HG02678 (cell line): ENCODE results near the gene IFNL3.
"Not testable (repeated sequence)": the region's sequence is repeated elsewhere in the genome, so short reads cannot be mapped to it uniquely, and the experiment has no call there.

Experiments
- ATAC-seq: cut with Tn5 transposase; IDR thresholded peaks from one replicate; pipeline ENCODE4 v1.9.1; 2021; ENCODE audit warnings: mild to moderate bottlenecking, moderate library complexity; ENCODE audit not compliant: unreplicated experiment

Gene IFNL3

DNA sequence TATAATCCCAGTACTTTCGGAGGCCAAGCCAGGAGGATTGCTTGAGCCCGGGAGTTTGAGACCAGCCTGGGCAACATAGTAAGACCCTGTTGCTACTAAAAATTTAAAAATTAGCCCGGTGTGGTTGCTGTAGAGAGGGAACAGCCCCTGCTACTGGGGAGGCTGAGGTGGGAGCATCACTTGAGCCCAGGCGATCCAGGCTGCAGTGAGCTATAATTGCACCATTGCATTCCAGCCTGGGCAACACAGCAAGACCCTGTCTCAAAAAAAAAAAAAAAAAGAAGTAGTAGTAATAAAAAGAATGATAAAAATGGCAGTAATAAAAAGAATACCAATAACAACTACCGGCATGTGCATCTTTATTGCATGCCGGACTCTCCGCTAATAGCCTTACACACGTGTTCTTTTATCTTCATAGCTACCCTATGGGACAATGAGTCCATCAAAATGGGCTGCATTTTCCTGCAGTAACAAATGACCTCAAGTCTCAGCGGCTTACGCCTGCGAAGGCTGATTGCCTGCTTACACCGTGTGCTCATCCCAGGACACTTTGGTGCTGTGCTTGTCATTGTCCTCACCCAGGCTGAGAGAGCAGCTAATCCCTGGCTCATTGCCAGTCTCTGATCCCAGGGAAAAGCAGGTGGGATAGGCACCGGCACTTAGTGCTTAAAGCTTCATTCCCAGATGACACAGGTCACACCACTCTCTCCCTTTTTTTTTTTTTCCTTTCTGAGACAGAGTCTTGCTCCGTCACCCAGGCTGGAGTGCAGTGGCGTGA lies 26.4 kb downstream of the IFNL3 start:
- no peak for ATAC-seq

DNA sequence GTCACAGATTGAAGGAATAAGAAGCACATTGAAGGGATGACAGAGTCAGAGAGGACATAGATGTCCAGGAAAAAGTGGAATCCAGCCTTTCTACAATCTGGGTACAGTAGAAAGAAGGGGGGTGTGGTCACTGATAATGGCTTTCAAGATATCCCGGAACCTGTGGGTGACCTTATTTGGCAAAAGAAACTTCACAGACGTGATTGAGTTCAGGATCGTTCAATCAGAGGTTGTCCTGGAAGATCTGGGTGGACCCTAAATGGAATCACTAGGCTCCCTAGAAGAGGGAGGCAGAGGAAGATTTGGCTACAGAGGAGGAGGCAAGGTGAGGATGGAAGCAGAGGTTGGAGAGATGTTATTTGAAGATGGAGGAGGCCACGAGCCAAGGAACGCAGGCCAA lies 27.7 kb downstream of the IFNL3 start:
- ATAC-seq, result no peak

GRCh38 chr19:39215323-39215722 lies 29.5 kb downstream of the IFNL3 start:
- not testable (repeated sequence) for ATAC-seq

GRCh38 chr19:39212375-39212742 lies 32.4 kb downstream of the IFNL3 start:
- ATAC-seq, result no peak

- ATAC-seq, result no peak
Measured at GRCh38 chr19:39211731-39212374, 33.0 kb downstream of the IFNL3 start.

- ATAC-seq, result no peak
Measured at GRCh38 chr19:39209196-39209595, 35.6 kb downstream of the IFNL3 start.

- no peak for ATAC-seq
Measured at GRCh38 chr19:39208175-39208795, 36.5 kb downstream of the IFNL3 start.

- no peak for ATAC-seq
Measured at GRCh38 chr19:39207293-39207836, 37.4 kb downstream of the IFNL3 start.

DNA sequence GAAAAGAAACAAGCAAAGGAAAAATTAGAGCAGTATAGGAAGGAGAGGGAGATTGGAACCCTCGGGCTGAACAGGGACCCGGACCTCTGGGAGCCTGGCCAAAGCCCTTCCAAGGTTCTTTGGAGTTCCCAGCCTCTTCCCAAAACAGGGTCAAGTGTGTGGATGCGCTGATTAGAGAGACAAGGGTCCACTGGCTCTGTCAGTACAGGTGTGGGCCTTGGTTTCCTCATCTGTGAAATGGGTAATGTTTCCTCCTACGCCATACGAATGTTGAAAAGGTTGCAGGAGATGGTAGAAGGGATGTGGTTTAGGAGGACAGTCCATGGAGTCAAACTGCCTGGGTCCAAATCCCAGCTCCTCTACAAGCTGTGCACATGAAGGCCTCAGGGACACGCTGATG lies 38.7 kb downstream of the IFNL3 start:
- ATAC-seq, result no peak

DNA sequence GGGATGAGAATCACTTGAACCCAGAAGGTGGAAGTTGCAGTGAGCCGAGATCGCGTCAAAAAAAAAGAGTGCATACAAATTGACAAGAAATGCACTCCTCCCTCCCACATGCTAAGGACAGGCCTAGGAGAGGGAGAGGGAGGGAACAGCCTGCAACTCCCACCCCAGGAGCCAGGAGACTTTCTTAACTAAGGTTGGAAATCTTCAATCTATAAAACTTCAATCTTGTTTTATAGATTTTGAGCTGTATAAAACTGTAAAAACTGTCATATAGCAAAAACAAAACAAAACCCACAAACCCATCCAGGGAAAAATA lies 39.4 kb downstream of the IFNL3 start:
- ATAC-seq, result no peak

DNA sequence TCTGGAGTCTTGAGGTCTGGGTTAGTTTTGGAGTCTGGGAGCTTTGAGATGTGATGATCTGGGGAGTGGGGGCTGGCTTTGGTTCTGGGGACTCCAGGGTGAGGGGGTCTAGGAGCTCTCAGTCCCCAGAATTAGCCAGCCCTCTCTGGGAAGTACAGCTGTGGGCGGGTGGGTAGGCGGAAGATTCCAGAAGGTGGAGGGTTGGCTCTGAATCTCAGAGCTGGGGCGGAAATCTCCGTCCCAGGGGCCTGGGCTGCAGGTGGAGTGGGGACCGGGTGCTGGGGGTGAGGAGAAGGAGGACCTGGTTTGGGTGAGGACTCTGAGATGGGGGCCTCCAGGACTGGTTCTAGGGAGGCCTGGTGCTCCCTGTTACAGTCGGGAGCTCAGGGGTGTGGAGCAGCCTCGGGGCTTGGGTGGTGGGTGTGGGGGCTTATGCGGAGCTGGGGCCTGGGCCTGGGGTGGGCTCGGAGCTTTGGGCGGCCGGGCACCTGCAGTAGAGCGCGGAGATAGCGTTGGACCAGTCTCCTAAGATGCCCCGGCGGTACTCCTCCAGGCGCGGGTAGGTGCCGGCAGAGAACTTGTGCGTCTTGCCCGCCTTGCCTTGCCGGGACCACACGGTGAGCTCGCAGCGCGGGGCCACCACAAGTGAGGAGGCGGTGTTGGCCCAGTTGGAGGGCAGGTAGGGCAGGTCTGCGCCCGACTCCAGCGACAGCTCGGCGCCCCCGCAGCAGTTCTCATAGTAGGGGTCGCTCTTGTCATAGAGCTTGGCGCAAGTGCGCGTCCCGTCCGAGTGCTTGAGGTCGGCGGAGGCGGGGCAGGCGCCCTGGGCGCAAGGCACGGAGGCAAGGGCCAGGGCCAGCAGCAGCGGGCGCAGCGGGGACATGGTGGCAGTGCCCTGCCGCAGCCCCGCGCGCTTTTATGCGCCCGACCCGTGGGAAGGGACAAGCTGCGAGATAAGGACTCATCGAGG lies 41.1 kb downstream of the IFNL3 start, which contains the start of gene SYCN:
Gene SYCN (minus strand): TSS at position 892 of the 970 bp plus-strand sequence. CDS start 9 bp downstream, at position 883.
- no peak for ATAC-seq

DNA sequence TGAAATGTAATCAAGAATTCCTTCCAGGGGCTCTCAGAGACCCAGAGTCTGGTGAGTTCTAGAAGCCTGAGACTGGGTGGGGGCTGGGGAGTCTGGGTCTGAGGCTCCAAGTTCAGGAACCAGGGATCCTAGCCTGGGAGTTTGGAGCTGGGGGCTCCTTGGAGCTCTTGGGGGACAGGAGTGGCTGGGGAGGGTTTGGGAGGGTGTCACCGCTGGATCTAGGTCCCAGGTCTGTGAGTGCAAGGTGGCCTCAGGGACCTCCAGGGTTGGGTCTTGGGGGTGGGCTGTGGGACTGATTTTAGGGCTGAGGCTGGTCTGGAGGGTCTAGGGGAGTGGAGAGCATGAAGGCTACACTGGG lies 41.8 kb downstream of the IFNL3 start:
- no peak for ATAC-seq

DNA sequence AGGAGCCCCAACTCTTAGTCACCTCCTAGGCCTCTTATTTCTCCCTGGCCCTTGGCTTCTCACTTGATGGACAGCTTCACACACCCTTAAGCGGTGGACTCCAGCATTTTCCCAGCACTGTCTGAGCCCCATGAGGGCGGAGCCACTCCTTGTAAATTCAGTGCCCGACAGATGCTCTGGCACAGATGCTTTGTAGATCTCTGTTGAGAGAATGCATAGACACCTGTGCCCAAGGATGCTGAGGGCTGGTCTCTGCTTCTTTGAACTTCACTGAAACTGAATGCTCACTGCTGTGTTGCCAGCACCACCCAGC lies 44.0 kb downstream of the IFNL3 start:
- ATAC-seq, result no peak

- no peak for ATAC-seq
Measured at GRCh38 chr19:39200066-39200802, 44.6 kb downstream of the IFNL3 start.

GRCh38 chr19:39199025-39199424 lies 45.8 kb downstream of the IFNL3 start:
- ATAC-seq, result no peak

DNA sequence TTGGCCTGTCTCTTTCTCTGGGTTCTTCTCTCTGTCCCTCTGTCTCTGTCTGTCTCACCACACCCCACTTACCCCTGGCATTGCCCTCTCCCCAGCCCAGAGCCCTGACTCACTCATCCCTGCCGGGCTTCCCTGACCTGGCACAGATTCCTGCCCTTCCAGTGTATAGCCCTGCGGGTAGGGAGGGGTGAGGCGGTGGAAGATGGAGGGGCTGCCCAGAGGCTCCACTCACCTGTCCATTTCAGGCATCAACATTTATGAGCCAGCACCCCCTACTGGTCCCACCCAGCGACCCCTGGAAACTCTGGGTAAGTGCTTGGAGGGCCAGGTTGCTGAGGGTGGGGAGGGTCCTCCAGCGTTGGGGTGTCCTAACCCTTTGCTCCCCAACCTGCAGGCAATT lies 47.0 kb downstream of the IFNL3 start:
- no peak for ATAC-seq

DNA sequence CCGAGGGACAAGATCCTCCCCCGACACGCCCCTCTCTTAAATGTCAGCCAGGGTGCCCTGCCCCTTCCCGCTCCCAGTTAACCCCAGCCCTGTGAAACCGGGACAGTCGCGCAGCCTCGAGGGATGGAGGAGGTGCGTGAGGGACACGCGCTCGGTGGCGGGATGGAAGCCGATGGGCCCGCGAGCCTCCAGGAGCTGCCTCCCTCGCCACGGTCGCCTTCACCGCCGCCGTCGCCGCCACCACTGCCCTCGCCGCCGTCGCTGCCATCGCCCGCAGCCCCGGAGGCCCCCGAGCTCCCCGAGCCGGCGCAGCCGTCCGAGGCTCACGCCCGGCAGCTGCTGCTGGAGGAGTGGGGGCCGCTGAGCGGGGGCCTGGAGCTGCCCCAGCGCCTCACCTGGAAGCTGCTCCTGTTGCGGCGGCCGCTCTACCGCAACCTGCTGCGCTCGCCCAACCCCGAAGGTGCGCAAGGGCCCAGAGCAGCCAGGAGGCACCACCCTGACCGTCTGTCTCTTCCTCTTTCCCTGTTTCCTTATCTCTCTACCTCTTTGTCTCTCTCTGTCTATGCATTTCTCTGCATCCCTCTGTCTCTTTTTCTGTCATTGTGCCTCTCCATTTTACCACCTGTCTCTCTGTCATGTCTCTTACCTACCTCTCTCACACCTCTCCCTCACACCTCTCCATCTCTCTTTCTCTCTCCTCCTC lies 47.8 kb downstream of the IFNL3 start, which contains the start of gene NCCRP1:
Gene NCCRP1 (plus strand): TSS at position 105 of the 703 bp plus-strand sequence. CDS start 19 bp downstream, at position 124.
- no peak for ATAC-seq

GRCh38 chr19:39196320-39196719 lies 48.5 kb downstream of the IFNL3 start:
- ATAC-seq, result no peak

DNA sequence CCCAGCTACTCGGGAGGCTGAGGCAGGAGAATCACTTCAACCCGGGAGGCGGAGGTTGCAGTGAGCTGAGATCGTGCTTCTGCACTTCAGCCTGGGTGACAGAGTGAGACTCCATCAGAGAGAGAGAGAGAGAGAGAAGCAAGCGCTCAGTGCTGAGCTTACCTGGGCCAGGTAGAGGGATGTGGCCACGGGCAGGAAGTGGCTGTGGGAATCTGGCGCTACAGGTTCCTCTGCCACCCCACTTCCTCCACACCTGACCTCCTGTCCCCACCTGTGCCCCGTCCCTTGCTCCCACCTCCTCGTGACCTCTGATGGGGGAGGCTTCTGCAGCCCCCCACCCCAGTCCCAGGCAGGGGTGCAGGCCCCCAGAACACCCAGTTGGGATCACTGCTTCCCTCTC lies 49.1 kb downstream of the IFNL3 start:
- ATAC-seq, result no peak
